Activated T-helper 9 cell treated with anti-CD3 and anti-CD28 coated beads, Interleukin-2, amount 50 U/mL, for 16 hours (primary cell): ENCODE data around the gene GLB1L3.
"Not testable (repeated sequence)": the region's sequence is repeated elsewhere in the genome, so short reads cannot be mapped to it uniquely, and the experiment has no call there.

ENCODE experiments used
- DNase-seq: peaks from one replicate; pipeline ENCODE4 v3.0.0-alpha.2; 2020; ENCODE audit warnings: low read depth

GLB1L3 gene

DNA sequence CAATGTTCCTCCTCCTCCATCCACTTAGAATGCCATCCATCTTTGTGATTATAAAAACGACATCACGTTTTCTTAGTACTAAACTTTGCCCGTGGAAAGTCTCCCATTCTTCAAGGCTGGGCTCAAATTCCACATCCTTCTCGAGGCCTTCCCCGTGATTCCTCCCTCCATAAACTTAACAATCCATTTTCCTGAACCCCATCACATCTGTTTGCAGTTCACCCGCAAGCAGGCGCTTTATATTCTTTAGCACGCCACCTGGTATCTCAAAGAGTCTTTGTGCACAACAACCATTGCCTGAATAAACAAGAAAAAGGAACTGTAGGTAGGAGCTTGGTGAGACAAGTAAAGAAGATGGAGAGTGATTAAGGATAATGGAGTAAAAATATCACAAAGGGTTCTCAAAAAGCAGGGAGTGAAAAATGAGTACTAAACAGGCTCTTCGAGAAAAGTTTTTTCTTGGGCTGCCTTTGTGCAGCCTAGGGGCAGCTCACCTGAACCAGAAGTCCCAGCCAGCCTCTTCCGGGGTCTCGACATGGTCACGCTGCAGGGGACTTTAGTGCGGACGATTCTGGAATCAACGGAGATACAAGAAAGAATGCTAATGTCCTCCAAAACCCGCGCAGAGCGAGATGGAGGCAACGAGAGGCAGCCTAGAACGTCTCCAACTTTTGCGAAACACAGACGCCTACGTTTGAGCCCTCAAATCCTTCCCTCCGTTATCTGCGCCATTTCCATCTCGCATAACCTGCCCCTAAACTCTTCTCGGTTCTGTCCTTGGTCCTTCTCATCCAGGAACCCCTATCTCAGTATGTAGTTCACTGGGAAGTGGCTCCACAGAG, 23.6 kb upstream of the GLB1L3 start:
- no peak for DNase-seq

DNA sequence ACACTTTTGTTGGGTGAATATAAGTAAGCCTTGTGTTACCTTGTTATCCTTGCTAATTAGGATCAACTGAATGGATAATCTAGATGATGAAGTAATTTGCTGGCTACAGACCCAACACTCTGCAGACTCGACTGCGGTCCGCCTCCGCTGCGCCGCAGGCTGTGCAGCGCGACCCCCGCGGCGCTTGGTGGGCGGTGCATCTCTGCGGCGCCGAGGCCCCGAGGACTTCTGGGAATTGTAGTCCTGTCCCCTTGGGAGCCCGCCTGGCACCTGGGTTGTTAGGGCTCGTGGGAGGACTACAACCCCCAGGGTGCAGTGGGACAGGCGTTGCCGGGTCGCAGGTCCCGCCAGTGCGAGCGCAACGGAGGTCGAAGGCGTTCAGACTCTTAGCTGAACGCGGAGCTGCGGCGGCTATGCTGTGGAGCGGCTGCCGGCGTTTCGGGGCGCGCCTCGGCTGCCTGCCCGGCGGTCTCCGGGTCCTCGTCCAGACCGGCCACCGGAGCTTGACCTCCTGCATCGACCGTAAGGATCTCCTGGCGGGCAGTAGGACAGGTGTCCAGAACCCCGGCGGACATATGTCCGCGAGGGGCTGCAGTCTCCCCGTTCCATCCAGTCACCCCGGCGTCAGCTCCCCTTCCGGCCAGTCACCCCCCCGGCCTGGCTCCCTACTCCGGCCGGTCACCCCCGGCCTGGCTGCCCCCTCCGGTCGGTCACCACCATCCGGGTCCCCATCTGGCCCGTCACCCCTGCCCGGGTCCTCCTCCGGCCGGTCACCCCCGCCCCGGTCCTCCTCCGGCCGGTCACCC, 22.8 kb upstream of the GLB1L3 start, which contains the start of the genes ACAD8 and THYN1:
TSS of gene ACAD8 (plus strand) at position 381 of the 806 bp plus-strand sequence. CDS start at position 414, 33 bp downstream.
TSS of gene THYN1 (minus strand) at position 165 of the 806 bp plus-strand sequence. CDS start 470 bp downstream, outside the sequence.
- peak; percentile 93 for DNase-seq

DNA sequence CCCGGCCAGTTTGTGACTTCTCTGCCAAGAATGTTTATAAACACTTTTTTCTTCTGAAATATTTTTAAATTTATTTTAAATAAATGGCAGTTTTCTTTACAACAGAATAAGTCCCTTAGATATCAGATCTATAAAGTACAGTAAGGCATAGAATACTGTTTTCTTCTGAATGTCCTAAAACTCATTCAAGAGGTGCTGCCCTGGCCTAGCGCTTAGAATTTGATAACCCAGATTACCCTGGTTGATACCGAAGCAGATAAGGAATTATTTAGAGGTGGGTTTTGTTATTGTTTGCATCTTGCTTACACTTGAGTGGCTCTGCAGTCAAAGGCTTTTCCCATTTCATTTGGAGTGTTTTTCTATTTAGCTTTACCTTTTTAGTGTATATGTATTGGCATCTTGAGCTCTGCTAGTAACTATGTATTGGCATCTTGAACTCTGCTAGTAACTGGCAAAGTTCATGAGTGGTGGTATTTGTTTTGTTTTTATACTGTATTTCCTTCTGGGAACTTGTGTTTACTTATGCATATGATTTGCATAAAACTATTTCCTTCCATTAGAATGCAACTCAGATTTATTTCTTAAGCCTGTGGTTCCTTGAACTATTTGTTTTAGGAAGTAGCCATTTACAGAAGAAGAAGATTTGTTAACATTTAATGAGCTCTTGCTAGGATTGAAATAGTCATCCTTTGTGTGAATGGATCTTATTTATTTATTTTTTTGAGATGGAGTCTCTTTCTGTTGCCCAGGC, 21.6 kb upstream of the GLB1L3 start:
- no peak for DNase-seq

DNA sequence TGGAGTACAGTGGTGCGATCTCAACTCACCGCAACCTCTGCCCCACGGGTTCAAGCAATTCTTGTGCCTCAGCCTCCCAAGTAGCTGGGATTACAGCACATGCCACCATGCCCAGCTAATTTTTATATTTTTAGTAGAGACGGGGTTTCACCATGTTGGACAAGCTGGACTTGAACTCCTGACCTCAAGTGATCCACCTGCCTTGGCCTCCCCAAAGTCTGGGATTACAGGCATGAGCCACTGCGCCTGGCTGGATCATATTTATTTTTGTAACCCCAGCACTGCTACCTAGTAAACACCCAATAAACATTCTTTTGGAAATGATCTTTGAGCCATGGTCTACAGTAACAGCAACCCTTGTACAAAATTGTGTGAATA, 21.0 kb upstream of the GLB1L3 start:
- not testable (repeated sequence) for DNase-seq

DNA sequence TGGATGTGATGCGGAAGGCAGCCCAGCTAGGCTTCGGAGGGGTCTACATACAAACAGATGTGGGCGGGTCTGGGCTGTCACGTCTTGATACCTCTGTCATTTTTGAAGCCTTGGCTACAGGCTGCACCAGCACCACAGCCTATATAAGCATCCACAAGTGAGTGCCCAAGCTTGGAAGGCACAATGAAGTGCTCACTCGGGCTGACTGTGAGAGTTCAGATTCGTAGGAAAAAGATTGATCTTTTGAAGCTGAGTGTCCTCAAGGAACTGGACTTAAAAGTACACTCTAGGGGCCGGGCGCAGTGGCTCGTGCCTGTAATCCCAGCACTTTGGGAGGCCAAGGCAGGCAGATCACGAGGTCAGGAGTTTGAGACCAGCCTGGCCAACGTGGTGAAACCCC, 19.1 kb upstream of the GLB1L3 start:
- DNase-seq = no peak

DNA sequence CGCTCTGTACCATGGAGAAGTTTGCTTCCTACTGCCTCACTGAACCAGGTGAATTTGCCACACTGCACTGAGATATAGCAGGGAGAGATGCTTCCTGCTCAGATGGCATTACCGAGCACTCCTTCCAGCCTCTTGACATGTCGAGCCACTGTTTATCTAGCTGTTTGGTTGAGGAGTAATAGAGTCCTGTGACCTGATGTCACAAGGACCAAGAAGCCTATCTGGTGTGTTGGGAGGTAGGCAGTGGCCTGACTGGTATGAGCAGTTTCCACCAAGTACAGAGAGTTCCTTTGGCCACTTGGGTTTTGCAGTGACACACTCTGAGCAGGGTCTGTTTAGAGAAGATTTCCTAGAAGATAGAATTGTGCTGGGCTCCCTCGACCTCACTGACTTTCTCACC, 17.6 kb upstream of the GLB1L3 start:
- DNase-seq = no peak

DNA sequence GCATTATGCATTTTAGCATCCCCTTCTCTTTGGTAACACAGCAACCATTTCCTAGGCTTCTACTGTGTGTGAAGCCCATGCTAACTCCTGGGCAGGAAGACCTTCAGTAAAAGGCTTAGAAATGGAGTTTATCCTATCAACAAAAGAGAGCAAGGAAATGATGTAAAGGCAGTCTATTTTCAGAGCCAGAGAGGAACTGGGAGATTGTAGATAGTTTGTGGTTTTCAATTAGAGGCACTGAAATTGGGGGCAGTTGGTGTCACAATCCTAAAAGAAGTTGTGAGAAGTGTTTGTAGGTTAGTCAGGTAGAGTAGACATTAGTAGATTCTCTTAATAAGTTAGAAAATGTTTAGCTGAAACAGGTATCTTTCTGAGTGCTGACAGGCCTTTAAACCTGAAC, 15.7 kb upstream of the GLB1L3 start:
- DNase-seq = no peak

DNA sequence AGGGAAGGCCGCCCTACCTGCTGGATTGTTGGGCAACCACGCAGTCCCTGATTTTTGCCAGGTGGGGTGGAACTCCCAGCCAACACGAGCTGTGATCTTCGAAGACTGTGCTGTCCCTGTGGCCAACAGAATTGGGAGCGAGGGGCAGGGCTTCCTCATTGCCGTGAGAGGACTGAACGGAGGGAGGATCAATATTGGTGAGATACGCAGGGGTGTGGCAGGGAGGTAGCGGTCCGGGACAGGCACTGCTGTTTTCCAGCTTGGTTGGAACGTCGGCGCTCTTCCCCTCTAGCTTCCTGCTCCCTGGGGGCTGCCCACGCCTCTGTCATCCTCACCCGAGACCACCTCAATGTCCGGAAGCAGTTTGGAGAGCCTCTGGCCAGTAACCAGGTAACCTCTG, 15.2 kb upstream of the GLB1L3 start:
- DNase-seq = no peak

DNA sequence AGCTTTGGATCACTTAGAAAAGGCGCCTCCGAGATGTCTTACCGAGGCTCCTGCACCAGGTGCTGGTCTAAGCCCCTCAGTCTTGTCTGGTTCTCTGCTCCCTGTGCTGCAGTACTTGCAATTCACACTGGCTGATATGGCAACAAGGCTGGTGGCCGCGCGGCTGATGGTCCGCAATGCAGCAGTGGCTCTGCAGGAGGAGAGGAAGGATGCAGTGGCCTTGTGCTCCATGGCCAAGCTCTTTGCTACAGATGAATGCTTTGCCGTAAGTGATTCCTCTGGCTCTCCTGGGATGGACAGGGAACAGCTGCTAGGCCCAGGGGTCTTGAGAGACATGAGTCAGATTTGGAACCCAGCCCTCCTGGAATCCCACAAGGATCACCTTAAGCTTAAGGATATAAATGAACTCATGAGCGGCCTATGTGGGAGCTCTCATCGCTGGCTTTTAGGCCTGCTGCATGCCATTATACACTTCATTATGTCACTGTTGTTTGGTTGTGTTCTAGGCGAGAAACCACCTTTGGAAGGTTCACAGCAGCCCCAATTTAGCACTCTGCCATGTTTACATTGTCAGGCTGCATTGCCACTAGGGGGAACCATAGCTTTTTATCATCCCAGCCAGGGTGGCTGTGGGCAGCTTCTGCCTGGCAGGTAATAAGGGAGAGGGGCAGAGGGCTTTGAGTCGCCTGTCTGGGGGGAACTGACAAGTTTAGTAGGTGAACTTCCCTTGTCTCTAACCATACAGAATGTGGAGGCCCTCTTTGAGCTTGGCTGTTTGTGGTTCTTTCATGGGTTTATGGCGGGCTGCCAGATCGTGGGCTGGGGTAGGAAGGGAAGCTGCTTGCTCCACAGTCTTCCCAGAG, 14.3 kb upstream of the GLB1L3 start:
- no peak for DNase-seq

DNA sequence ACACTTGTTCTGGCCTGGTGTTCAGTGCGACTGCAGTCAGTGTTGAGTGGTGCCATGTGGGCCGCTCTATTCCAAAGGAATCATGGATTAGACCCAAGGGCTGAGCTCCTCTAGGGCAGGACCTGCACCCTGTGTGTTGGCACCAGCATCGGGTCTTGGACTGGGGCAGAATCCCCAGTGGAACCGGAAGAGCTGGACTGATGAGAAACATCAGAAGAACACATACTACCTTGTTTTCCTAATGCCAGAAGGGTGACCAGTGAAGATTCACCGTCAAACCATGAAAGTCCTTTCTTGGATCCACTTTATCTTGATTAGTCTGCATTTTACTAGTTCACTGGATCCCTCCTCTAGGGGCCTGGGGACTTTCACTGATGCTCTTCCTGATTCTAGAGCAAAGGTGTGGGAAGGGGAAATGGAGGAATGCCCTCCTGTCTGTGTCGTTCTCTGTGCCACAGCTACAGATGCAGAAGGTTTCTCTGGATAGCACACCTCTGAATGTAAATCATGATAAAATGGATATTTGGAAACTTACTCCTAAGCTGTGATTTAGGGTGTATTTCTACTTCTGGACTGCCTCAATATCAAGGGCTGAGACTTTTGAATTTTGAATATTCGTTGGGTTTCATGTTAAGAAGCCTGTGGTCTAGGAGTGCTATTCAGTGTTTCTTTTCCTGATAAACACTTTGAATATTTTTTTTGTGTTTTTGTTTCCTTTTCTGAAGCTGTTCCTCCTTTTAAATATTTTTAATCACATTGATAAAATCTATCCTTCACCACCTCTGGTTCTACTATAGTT, 11.0 kb upstream of the GLB1L3 start:
- no peak for DNase-seq

DNA sequence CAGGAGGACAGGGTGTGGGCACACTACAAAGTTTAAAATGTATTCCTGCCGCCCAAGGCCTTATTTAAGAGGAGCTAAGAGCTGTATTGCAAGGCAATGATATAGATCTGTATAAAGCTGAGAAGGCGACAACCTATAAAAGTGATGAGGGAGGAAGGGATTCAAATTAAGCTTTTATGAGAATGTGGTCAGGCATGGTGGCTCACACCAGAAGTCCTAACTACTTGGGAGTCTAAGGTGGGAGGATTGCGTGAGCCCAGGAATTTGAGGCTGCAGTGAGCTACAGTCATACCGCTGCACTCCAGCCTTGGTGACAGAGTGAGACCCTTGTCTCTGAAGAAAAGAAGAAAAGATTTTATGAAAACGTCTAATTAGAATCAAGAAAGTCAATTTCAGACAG, 9.7 kb upstream of the GLB1L3 start:
- no peak for DNase-seq

DNA sequence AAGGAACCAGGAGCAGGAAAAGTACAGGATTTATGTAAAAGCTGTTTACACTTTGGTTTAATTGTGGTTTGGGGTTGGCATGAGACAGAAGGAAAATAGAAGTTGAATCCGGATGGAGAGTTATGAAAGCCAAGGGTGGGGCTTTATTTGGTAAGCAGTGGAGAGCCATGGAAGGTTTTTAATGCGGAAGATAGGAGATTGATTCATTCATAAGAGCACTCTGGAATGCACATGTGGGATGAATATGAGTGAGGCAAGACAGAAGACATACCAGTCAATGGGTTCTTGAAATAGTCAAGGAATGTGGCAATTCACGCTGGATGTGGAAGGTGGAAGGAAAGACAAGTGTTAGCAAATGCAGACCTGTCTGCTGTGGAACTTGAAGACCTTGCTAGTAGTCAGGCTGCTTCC, 9.3 kb upstream of the GLB1L3 start:
- DNase-seq = no peak

DNA sequence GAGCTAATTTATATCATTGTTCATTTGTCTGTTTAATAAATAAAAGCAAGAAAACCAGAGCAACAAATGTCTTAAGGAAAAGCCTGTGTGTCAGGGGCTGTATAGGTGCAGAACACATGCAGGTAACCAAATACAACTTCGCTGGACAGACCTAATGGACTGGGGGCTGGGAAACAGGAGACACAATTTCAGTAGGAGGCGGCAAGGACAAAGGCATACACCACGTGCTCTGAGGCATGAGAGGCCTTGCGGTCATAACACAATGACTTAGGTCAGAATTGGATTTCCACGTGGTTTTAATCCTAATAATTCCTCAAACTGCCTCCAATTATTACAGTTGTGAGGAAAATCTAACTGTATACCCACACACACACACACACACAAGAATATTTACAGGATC, 8.7 kb upstream of the GLB1L3 start:
- no peak for DNase-seq

DNA sequence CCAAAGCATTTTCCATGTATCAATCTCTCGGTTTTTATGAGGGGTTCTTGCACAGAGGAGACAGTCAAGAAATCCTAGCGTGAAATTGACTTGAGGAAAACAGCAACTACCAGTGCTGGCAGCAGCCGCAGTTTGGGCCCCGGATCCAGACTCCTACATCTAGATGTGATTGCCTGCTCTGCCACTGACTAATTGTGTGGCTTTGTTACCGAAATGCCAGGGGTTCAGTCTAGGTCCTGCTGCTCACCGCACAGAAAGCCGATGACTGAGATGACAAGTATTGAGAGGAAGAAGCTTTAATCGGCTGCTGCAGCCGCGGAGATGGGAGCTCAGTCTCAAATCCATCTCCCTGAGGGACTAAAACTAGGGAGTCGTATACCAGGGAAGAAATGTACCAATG, 8.2 kb upstream of the GLB1L3 start:
- no peak for DNase-seq

DNA sequence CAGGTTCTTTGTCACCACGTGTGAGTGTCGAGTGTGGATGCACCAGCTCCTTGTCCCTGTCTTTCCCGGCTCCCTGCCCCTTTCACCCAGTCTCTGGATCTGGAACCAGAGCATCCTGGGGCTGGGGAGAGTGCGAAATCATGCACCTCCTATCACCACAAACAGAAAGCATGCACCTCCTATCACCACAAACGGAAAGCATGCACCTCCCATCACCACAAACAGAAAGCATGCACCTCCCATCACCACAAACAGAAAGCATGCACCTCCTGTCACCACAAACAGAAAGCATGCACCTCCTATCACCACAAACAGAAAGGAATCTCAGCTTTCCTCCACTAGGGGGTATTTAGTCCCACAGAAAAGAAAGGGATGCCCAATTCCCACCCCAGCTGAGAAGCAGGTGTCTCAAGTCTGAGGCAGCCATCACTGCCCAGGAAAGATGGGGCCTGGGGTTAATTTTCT, 5.9 kb upstream of the GLB1L3 start:
- DNase-seq = no peak

DNA sequence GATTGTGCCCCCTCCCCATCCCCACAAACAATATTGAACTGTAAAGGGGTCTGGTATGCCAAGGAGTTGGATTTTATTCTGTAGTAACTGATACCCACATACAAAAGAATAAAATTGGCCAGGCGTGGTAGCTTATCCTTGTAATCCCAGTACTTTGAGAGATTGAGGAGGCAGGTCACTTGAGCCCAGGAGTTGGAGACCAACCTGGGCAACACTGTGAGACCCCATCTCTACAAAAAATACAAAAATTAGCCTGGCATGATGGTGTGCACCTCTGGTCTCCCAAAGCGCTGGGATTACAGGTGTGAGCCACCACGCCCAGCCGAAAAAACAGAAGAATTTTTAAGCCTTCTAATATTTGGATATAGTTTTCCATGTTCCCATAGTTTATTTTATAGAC, 4.2 kb upstream of the GLB1L3 start:
- no peak for DNase-seq

DNA sequence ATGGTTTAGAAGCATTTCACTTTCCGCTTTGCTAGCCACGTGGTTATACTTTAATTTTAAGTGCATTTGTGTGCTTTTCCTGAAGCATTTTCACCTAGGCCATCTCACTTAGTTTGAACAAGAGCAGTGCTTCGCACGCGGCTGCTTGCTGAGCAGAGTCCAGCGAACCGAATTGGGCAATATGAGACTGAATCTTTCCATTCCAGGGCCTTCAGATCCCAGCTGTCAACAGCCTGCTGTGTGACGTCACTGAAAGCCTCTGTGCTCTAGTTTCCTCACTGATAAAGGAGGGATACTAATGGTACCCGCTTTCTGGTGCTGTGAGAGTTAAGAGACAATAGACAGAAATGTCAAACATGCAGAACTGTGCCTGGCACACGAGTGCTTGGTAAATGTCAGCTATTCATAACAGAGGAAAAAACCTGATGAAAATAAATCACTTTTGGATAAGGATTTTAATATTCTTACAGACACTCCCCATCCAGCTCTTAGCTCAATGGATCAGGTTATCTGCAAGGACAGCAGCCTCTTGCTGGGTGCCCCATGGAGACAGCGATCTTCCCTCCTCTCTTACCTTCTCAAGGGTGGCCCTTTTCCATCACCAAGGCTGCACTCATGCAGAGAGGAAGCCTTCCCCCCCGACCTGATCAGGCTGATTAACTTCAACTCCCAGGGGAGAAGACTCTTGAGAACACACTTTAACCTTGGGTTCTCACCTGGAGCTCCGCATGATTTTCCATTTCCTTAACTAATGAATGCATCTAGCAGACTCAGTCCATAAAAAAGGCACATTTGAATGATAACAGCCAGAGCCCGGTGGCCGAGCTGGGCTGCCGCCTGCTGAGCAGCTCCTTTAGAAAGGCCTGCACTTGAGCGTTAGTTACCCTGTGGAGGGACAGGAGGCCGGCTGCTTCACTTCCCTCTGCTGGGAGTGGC, 3.5 kb upstream of the GLB1L3 start:
- DNase-seq = no peak

DNA sequence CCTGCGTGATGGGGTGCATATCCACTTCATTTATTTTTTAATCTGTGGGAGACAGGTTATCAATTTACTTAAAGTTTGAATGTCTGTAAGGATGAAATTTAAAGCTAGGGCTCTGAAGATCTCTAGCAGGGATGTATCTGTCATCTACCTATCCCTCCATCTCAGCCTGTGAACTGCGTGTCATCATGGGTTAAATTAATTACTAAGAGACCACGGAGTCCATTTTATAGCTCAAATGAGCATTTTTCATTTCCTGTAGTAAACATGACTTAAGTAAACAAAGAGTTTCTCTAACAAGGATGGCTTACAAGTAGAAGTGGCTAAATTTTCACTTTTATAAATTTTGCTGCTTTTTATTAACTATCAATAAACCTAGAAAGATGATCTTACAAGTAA, 2.9 kb upstream of the GLB1L3 start:
- no peak for DNase-seq

DNA sequence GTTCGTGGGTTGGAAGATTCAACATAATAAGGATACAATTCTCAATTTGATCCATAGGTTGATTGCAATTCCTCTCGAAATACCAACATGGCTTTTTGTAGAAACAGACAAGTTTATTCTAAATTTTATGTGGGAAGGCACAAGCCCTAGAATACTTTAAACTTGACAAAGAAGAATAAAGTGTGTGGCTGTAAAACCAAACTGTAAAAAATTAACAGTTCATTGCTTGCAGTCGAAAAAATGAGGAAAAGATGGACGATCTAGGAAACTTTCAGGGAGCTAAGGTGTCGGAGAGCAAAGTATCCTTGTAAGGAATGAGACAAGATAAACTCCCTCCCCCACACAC, 1.0 kb upstream of the GLB1L3 start:
- DNase-seq = no peak
